ENCODE results near the gene HIGD2A. TPM values are rescaled to one million over a fixed set of nuclear protein-coding genes. Genes with fewer than 3 reads are reported as not detected.
A peak's percentile ranks its signal among the peaks of the same experiment; 100 is the strongest.

The HIGD2A gene
- total and polyA plus RNA-seq, 4 donors = 39.8 to 152 (median 134) TPM

Small RNAs within 50 kb of the gene (small RNA-seq; reads per million reads assigned to genes)
- gene AC010297.1 (ENCODE audit: low replicate concordance) (not detected), gene MIR1271 (ENCODE audit: low replicate concordance) (1.3 reads per million, percentile 84 among the genes with 10 or more reads in this experiment)

Other genes with a start within 250 kb of the HIGD2A start
- gene SIMC1, start 150.3 kb upstream of the HIGD2A start, total RNA-seq = 10 to 100 TPM; 12.7 to 20.1 TPM
- 10 to 100 TPM; 25.2 to 29.2 TPM for gene SIMC1, start 150.3 kb upstream of the HIGD2A start, polyA plus RNA-seq (ENCODE audit: insufficient read length in 2 of 2)
- 10 to 100 TPM; 83.6 to 92.7 TPM for gene KIAA1191, start 27.0 kb upstream of the HIGD2A start, total RNA-seq
- gene KIAA1191, start 27.0 kb upstream of the HIGD2A start, polyA plus RNA-seq (ENCODE audit: insufficient read length in 2 of 2) = 100 to 1,000 TPM; 171 to 181 TPM
- gene ARL10, start 23.3 kb upstream of the HIGD2A start, total RNA-seq = 10 to 100 TPM; 22.6 to 27.2 TPM
- gene ARL10, start 23.3 kb upstream of the HIGD2A start, polyA plus RNA-seq (ENCODE audit: insufficient read length in 2 of 2) = 10 to 100 TPM; 31.3 to 39.3 TPM
- 1 to 10 TPM; 5.2 to 9.9 TPM for gene NOP16, start 153 bp upstream of the HIGD2A start, total RNA-seq
- gene NOP16, start 153 bp upstream of the HIGD2A start, polyA plus RNA-seq (ENCODE audit: insufficient read length in 2 of 2) = 10 to 100 TPM; 32.7 to 35.8 TPM
- 100 to 1,000 TPM in 1 of 2 donors, 10 to 100 TPM in 1; 70.8 to 141 TPM for gene CLTB, start 27.8 kb downstream of the HIGD2A start, total RNA-seq
- 100 to 1,000 TPM; 179 to 191 TPM for gene CLTB, start 27.8 kb downstream of the HIGD2A start, polyA plus RNA-seq (ENCODE audit: insufficient read length in 2 of 2)
- gene FAF2, start 59.6 kb downstream of the HIGD2A start, total RNA-seq = 10 to 100 TPM; 43.5 to 50.9 TPM
- 10 to 100 TPM; 38.0 to 40.3 TPM for gene FAF2, start 59.6 kb downstream of the HIGD2A start, polyA plus RNA-seq (ENCODE audit: insufficient read length in 2 of 2)
- 10 to 100 TPM in 1 of 2 donors, 1 to 10 TPM in 1; 8.1 to 19.2 TPM for gene RNF44, start 148.7 kb downstream of the HIGD2A start, total RNA-seq
- 10 to 100 TPM; 62.9 to 74.9 TPM for gene RNF44, start 148.7 kb downstream of the HIGD2A start, polyA plus RNA-seq (ENCODE audit: insufficient read length in 2 of 2)
- under 1 TPM; 0.20 to 0.55 TPM for gene CDHR2, start 160.6 kb downstream of the HIGD2A start, total RNA-seq
- gene CDHR2, start 160.6 kb downstream of the HIGD2A start, polyA plus RNA-seq (ENCODE audit: insufficient read length in 2 of 2) = 10 to 100 TPM; 21.2 to 23.0 TPM
- gene GPRIN1, start 221.4 kb downstream of the HIGD2A start, total RNA-seq = 10 to 100 TPM; 14.7 to 25.2 TPM
- 10 to 100 TPM; 60.6 to 62.4 TPM for gene GPRIN1, start 221.4 kb downstream of the HIGD2A start, polyA plus RNA-seq (ENCODE audit: insufficient read length in 2 of 2)
- 10 to 100 TPM; 13.6 to 47.2 TPM for gene SNCB, start 241.8 kb downstream of the HIGD2A start, total RNA-seq
- gene SNCB, start 241.8 kb downstream of the HIGD2A start, polyA plus RNA-seq (ENCODE audit: insufficient read length in 2 of 2) = 100 to 1,000 TPM; 267 to 271 TPM
- 1 to 10 TPM in 1 of 2 donors, under 1 TPM in 1; 0.44 to 1.2 TPM for gene EIF4E1B, start 241.9 kb downstream of the HIGD2A start, total RNA-seq
- 1 to 10 TPM; 1.9 to 4.0 TPM for gene EIF4E1B, start 241.9 kb downstream of the HIGD2A start, polyA plus RNA-seq (ENCODE audit: insufficient read length in 2 of 2)